SU-DHL-6 (cell line): ENCODE data around the gene PLPP7.

Source experiments
- EZH2phosphoT487 ChIP-seq: fragments of 200-600 bp; sonication (generic), shearing (Covaris generic); conservative IDR thresholded peaks from 2 replicates; pipeline ENCODE4 v1.6.1; 2018; ENCODE audit warnings: mild to moderate bottlenecking, antibody characterized with exemption, low read length, moderate library complexity, mixed read lengths
- TF ChIP-seq, protein P1 (sequence below): fragments of 200-600 bp; sonication (generic); IDR thresholded peaks from one replicate; pipeline ENCODE4 v1.5.1; 2017; ENCODE audit warnings: antibody characterized with exemption, mild to moderate bottlenecking, low read length, moderate library complexity; ENCODE audit not compliant: insufficient read depth, poor library complexity, severe bottlenecking

DNA sequence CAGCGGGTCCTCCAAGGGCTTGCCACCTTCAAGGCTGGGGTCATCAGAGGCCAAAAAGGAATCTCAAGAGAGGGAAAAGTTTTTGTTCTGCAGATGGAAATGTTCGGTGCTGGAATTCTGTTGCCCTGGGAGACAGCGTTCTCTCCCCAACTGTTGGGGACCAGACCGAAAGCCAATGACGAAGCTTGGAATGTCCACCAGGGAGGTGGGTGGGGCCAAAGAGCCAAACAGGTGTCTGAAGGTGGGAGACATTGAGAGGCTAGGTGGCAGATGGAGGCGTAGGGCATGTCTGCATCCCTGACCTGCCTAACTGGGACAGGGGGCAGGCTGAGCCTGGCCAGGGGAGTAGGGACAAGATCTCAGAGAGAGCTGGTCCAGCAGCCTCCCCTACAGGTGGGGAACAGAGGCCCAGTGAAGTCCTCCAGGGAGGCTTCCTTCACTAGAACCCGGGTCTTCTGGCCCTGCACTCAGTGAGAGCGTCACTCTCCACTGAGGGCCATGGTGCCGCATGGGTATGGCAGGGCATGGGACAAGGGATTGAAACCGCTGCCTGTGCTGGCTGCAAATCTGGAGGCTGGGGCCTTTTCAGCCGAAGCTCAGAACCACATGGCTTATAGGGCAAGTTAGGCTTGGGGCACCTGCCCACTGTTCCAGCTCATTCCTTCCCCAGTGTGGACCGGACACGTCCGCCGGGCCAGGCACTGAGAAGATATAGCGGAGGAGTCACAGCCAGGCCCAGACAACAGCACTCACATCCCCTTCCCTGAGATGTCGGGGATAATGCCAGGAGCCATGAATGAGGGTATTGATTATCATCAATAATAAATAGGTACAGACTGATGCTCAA lies 8.2 kb upstream of the PLPP7 start:
- TF ChIP-seq, protein P1, sequence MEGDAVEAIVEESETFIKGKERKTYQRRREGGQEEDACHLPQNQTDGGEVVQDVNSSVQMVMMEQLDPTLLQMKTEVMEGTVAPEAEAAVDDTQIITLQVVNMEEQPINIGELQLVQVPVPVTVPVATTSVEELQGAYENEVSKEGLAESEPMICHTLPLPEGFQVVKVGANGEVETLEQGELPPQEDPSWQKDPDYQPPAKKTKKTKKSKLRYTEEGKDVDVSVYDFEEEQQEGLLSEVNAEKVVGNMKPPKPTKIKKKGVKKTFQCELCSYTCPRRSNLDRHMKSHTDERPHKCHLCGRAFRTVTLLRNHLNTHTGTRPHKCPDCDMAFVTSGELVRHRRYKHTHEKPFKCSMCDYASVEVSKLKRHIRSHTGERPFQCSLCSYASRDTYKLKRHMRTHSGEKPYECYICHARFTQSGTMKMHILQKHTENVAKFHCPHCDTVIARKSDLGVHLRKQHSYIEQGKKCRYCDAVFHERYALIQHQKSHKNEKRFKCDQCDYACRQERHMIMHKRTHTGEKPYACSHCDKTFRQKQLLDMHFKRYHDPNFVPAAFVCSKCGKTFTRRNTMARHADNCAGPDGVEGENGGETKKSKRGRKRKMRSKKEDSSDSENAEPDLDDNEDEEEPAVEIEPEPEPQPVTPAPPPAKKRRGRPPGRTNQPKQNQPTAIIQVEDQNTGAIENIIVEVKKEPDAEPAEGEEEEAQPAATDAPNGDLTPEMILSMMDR: no peak
- TF ChIP-seq EZH2phosphoT487: no peak
